Right lobe of liver (tissue), 6 donors: Measurements from ENCODE around the gene FAM228A. TPM values are rescaled to one million over a fixed set of nuclear protein-coding genes. Genes with fewer than 3 reads are reported as not detected.

ENCODE experiments used
- ATAC-seq, 4 donors: fragments of 200-7000 bp; cut with Tn5 transposase; one replicate each; pipeline ENCODE4 v1.9.1; 2020; ENCODE audit warnings: mild to moderate bottlenecking in 4 of 4, moderate library complexity in 4 of 4
- DNase-seq, 3 donors: peaks; one replicate each; pipeline ENCODE4 v3.0.0-alpha.2; 2020
- H3K27ac ChIP-seq, 3 donors: fragments of 200-600 bp; one replicate each; pipeline ENCODE4 v1.8.0; 2022
- H3K27me3 ChIP-seq, 2 donors: fragments of 200-600 bp; one replicate each; pipeline ENCODE4 v1.8.0; 2022
- H3K36me3 ChIP-seq, 4 donors: fragments of 200-600 bp; sonication (generic) in 1 of 4; one replicate each; pipeline versions ENCODE4 v1.5.1 to v1.8.0; 2017 to 2022; ENCODE audit warnings: control low read depth in 1 of 4
- H3K4me1 ChIP-seq, 4 donors: fragments of 200-600 bp; sonication (generic) in 1 of 4; one replicate each; pipeline versions ENCODE4 v1.5.1 to v1.8.0; 2017 to 2022; ENCODE audit warnings: control low read depth in 1 of 4
- H3K4me3 ChIP-seq, 3 donors: fragments of 200-600 bp; one replicate each; pipeline ENCODE4 v1.8.0; 2022
- H3K9me3 ChIP-seq, 4 donors: fragments of 200-600 bp; sonication (generic) in 1 of 4; one replicate each; pipeline versions ENCODE4 v1.5.1 to v1.8.0; 2017 to 2022; ENCODE audit warnings: control low read depth in 1 of 4
- CTCF ChIP-seq, 4 donors: fragments of 200-600 bp in 3 of 4; fragments of 450-650 bp in 1 of 4; IDR thresholded peaks; one replicate each; pipeline versions ENCODE4 v1.5.1 to v1.8.0; 2016 to 2022; ENCODE audit warnings: antibody characterized with exemption in 4 of 4, mild to moderate bottlenecking in 2 of 4
- POLR2A ChIP-seq: fragments of 450-650 bp; IDR thresholded peaks from one replicate; pipeline ENCODE4 v1.6.1; 2017; ENCODE audit warnings: antibody characterized with exemption, mild to moderate bottlenecking
- WGBS: methylation state at CpG from one replicate; pipeline ENCODE4 v1.1.6; 2018; ENCODE audit warnings: low coverage, low lambda C conversion rate; ENCODE audit not compliant: insufficient coverage; ENCODE audit errors: missing lambda C conversion rate; 5-methylcytosine and 5-hydroxymethylcytosine counted together
- intact Hi-C, 2 donors: fragments of 100-400 bp; cut with DNase I; formaldehyde crosslinking; loops; one replicate each; pipeline versions ENCODE4 v1.11.2 to v1.14.1; 2022
- total RNA-seq, 6 experiments: library from RNA; depleted of rRNA in 2 of 6; stranded (reverse); fragments of >200 nt in 2 of 6; fragmentation: NEBNext Ultra II Directional in 3 of 6; extraction: Animal tissue kit (Norgen Biotek cat#: 25700) in 3 of 6; gene quantifications; one replicate each; pipeline versions ENCODE4 v1.1.0 to v1.2.4, GENCODE V29; 2016 to 2023
- donor health status: DM: no; HTN: yes; CAD: no.
- donor health status: DM: no; HTN: no; CAD: no.
- donor health status: DM: no; HTN: no; CAD: no.
- donor health status: DM: no; HTN: yes; CAD: no.
- donor health status: DM: no; HTN: yes; CAD: no.

Gene FAM228A
- total RNA-seq, 6 experiments from 2014 or later = 0.12 to 0.22 (median 0.18) TPM; not detected in 3

- H3K36me3 ChIP-seq = peaks cover 0 to 20% (median 4%) of the 10 kb centered on the region in 4 donors
- H3K4me3 ChIP-seq = no peak overlapping the region
- 88% methylated on average over 16 of the region's 20 CpGs for WGBS
- no peaks in the 10 kb centered on the region for H3K4me1 ChIP-seq
- H3K27me3 ChIP-seq = no peaks in the 10 kb centered on the region
- TF ChIP-seq POLR2A (no peak), CTCF (IDR thresholded peaks at IDR 0.05) (no peak)
- H3K9me3 ChIP-seq = no peaks in the 10 kb centered on the region
- no peak for ATAC-seq
- DNase-seq = no peak
- no peak overlapping the region for H3K27ac ChIP-seq
- intact Hi-C loops = loop anchor here in 1 of 2 donors (10.0 kb wide), 1 partner anchor 164 kb away; no protein-coding TSS in a partner anchor
Observed at GRCh38 chr2:24220554-24221291, 45.9 kb downstream of the FAM228A start.

GRCh38 chr2:24221343-24222050 lies 46.6 kb downstream of the FAM228A start:
- H3K36me3 ChIP-seq = peaks cover 0 to 12% (median 2%) of the 10 kb centered on the region in 4 donors
- TF ChIP-seq CTCF (IDR thresholded peaks at IDR 0.05) (no peak), POLR2A (no peak)
- intact Hi-C loops = loop anchor here in 1 of 2 donors (10.0 kb wide), 1 partner anchor 163 kb away; no protein-coding TSS in a partner anchor

GRCh38 chr2:24222946-24223345 lies 48.1 kb downstream of the FAM228A start:
- no peak for TF ChIP-seq POLR2A
- TF ChIP-seq CTCF (IDR thresholded peaks at IDR 0.05) = no peak
- Histone ChIP-seq H3K4me3 (no peak overlapping the region), H3K27ac (no peak overlapping the region), H3K27me3 (no peaks in the 10 kb centered on the region), H3K4me1 (no peaks in the 10 kb centered on the region), H3K36me3 (peaks cover 0 to 12% (median 2%) of the 10 kb centered on the region in 4 donors), H3K9me3 (no peaks in the 10 kb centered on the region)
- no peak for ATAC-seq
- intact Hi-C loops = loop anchor here in 1 of 2 donors (10.0 kb wide), 1 partner anchor 162 kb away; no protein-coding TSS in a partner anchor
- no peak for DNase-seq
- 78% methylated on average over 6 of the region's 6 CpGs for WGBS

More at GRCh38 chr2:24221343-24222050, 46.6 kb downstream of the FAM228A start:
- no peaks in the 10 kb centered on the region for H3K4me1 ChIP-seq
- ATAC-seq (no peak), DNase-seq (no peak)
- no peak overlapping the region for H3K27ac ChIP-seq
- H3K27me3 ChIP-seq = no peaks in the 10 kb centered on the region
- no peaks in the 10 kb centered on the region for H3K9me3 ChIP-seq
- WGBS = 87% methylated on average over 6 of the region's 6 CpGs
- H3K4me3 ChIP-seq = no peak overlapping the region

GRCh38 chr2:24225499-24226242 lies 50.8 kb downstream of the FAM228A start:
- Histone ChIP-seq H3K27me3 (no peaks in the 10 kb centered on the region), H3K4me1 (no peaks in the 10 kb centered on the region), H3K9me3 (no peaks in the 10 kb centered on the region), H3K4me3 (no peak overlapping the region), H3K27ac (no peak overlapping the region), H3K36me3 (peaks cover 0 to 3% (median 0%) of the 10 kb centered on the region in 4 donors)
- WGBS = 89% methylated on average over 8 of the region's 9 CpGs
- intact Hi-C loops = loop anchor here in 1 of 2 donors (10.0 kb wide), 1 partner anchor 159 kb away; no protein-coding TSS in a partner anchor
- no peak for ATAC-seq
- DNase-seq = no peak
- TF ChIP-seq POLR2A (no peak), CTCF (IDR thresholded peaks at IDR 0.05) (no peak)
